Measurements from ENCODE around the gene CSNK2A1.

GRCh38 chr20:507006-507758 lies 36.4 kb downstream of the CSNK2A1 start:
- TF ChIP-seq POLR2A (IDR thresholded peaks at IDR 0.05): no peak
- TF ChIP-seq CTCF (IDR thresholded peaks at IDR 0.05): no peak

Data from adrenal gland (tissue), 5 donors.